Lower lobe of right lung (tissue), 2 donors: ENCODE measurements around the gene LGALS7B. TPM values are rescaled to one million over a fixed set of nuclear protein-coding genes. Genes with fewer than 3 reads are reported as not detected.

Source experiments
- ATAC-seq, 2 donors: fragments of 200-7000 bp; cut with Tn5 transposase; one replicate each; pipeline ENCODE4 v1.9.1; 2020 to 2022; ENCODE audit warnings: mild to moderate bottlenecking in 2 of 2, moderate library complexity in 2 of 2
- DNase-seq: peaks from one replicate; pipeline ENCODE4 v3.0.0-alpha.2; 2020
- H3K27ac ChIP-seq: fragments of 200-600 bp; one replicate; pipeline ENCODE4 v1.8.0; 2022
- H3K27me3 ChIP-seq: fragments of 200-600 bp; one replicate; pipeline ENCODE4 v1.8.0; 2022; ENCODE audit warnings: low read depth
- H3K36me3 ChIP-seq: fragments of 200-600 bp; one replicate; pipeline ENCODE4 v1.8.0; 2022; ENCODE audit warnings: mild to moderate bottlenecking
- H3K4me1 ChIP-seq: fragments of 200-600 bp; one replicate; pipeline ENCODE4 v1.8.0; 2022
- H3K4me3 ChIP-seq: fragments of 200-600 bp; one replicate; pipeline ENCODE4 v1.8.0; 2022; ENCODE audit warnings: mild to moderate bottlenecking
- H3K9me3 ChIP-seq: fragments of 200-600 bp; one replicate; pipeline ENCODE4 v1.8.0; 2022
- intact Hi-C: fragments of 100-400 bp; cut with DNase I; formaldehyde crosslinking; loops from one replicate; pipeline ENCODE4 v1.11.0; 2022
- long read RNA-seq: library from polyadenylated mRNA; unstranded; transcript quantifications from one replicate; pipeline ENCODE4 v2.0.0, GENCODE V29; 2021
- total RNA-seq: library from RNA; stranded (reverse); fragmentation: NEBNext Ultra II Directional; extraction: Animal tissue kit (Norgen Biotek cat#: 25700); gene quantifications from one replicate; pipeline ENCODE4 v1.2.1, GENCODE V29; 2021
- TF ChIP-seq, protein P1 (sequence below): fragments of 200-600 bp; IDR thresholded peaks from one replicate; pipeline ENCODE4 v1.8.0; 2022; ENCODE audit warnings: antibody characterized with exemption, mild to moderate bottlenecking
- donor health status: DM: no; HTN: yes; CAD: no; lungs with severe emphysema.

LGALS7B gene
- total RNA-seq: not detected
- long read RNA-seq: 0 reads

- intact Hi-C loops: no loop called here
- Histone ChIP-seq H3K9me3 (no peaks in the 10 kb centered on the region), H3K27ac (no peak within 1 kb of the TSS), H3K36me3 (no peaks in the 10 kb centered on the region), H3K4me1 (peaks cover 8% of the 10 kb centered on the region), H3K4me3 (no peak within 1 kb of the TSS), H3K27me3 (no peaks in the 10 kb centered on the region)
- ATAC-seq (no peak), DNase-seq (peak; percentile 25)
- TF ChIP-seq, protein P1, sequence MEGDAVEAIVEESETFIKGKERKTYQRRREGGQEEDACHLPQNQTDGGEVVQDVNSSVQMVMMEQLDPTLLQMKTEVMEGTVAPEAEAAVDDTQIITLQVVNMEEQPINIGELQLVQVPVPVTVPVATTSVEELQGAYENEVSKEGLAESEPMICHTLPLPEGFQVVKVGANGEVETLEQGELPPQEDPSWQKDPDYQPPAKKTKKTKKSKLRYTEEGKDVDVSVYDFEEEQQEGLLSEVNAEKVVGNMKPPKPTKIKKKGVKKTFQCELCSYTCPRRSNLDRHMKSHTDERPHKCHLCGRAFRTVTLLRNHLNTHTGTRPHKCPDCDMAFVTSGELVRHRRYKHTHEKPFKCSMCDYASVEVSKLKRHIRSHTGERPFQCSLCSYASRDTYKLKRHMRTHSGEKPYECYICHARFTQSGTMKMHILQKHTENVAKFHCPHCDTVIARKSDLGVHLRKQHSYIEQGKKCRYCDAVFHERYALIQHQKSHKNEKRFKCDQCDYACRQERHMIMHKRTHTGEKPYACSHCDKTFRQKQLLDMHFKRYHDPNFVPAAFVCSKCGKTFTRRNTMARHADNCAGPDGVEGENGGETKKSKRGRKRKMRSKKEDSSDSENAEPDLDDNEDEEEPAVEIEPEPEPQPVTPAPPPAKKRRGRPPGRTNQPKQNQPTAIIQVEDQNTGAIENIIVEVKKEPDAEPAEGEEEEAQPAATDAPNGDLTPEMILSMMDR: no peak
These were observed at the start of gene LGALS7B for GRCh38 chr19:38788478-38789243. TSS of gene LGALS7B (plus strand) at chr19:38789200. CDS start at chr19:38789227, 27 bp downstream.

DNA sequence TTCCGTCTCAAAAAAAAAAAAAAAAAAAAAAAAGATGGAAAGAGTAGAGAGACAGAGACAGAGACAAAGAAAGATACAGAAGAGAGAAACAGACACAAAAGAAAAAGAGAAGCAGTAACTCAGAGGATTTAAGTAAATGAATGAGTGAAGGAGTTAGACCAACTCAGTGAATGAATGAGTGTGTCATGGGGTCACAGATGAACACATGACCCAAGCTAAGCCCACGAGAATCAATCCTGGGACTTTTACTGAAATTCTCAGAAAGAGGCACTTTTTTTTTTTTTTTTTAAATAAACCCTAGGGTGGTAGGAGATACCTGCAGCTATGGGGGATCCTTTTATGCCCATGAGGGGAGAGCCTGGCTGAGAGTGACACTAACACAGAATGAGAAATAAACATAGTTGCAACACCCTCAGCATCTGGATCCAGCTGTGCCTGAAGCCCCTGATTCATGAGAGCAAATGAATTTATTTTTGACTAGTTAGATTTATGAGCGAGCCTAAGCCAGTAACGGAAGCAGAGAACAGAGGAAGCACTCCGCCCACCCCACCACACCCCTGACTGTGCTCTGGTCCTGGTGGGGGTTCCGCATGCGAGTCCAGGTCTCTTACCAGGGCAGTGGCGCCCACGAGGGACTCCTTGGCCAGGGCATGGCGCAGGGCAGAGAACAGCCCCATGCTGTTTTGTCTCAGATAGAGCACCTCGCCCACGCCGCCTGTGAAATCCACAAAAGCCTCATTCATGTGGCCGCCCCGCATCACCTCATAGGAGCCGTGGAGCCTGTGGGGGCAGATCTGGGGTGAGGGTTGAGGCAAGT lies 49.4 kb upstream of the LGALS7B start:
- H3K4me1 ChIP-seq: peaks cover 12% of the 10 kb centered on the region
- H3K27ac ChIP-seq: no peak overlapping the region
- no peak overlapping the region for H3K4me3 ChIP-seq
- no peaks in the 10 kb centered on the region for H3K36me3 ChIP-seq
- peak; percentile 45 for DNase-seq
- ATAC-seq: no peak
- intact Hi-C loops: no loop called here
- no peaks in the 10 kb centered on the region for H3K9me3 ChIP-seq
- TF ChIP-seq, protein P1: no peak
- H3K27me3 ChIP-seq: no peaks in the 10 kb centered on the region

DNA sequence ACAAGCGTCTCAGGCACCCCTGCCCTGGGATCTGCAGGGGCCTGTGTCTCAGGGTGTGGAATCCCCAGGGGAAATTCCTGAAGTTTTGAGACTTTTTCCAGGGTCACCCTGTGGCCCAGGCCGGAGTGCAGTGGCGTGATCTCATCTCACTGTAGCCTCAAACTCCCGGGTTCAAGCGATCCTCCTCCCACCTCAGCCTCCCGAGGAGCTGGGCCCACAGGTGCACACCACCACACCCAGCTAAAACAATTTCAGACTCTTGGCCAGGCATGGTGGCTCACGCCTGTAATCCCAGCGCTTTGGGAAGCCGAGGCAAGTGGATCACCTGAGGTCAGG lies 48.8 kb upstream of the LGALS7B start:
- Histone ChIP-seq H3K27ac (no peak overlapping the region), H3K4me1 (peaks cover 6% of the 10 kb centered on the region), H3K36me3 (no peaks in the 10 kb centered on the region), H3K4me3 (no peak overlapping the region), H3K27me3 (no peaks in the 10 kb centered on the region), H3K9me3 (no peaks in the 10 kb centered on the region)
- TF ChIP-seq, protein P1: no peak
- intact Hi-C loops: no loop called here
- ATAC-seq: no peak
- DNase-seq: peak; percentile 18

- H3K4me1 ChIP-seq: peaks cover 4% of the 10 kb centered on the region
- TF ChIP-seq, protein P1: no peak
- no peak overlapping the region for H3K27ac ChIP-seq
- H3K9me3 ChIP-seq: no peaks in the 10 kb centered on the region
- H3K36me3 ChIP-seq: no peaks in the 10 kb centered on the region
- ATAC-seq (no peak), DNase-seq (no peak)
- intact Hi-C loops: no loop called here
- H3K4me3 ChIP-seq: no peak overlapping the region
- H3K27me3 ChIP-seq: no peaks in the 10 kb centered on the region
These were observed 48.1 kb upstream of the LGALS7B start for GRCh38 chr19:38740932-38741331.

DNA sequence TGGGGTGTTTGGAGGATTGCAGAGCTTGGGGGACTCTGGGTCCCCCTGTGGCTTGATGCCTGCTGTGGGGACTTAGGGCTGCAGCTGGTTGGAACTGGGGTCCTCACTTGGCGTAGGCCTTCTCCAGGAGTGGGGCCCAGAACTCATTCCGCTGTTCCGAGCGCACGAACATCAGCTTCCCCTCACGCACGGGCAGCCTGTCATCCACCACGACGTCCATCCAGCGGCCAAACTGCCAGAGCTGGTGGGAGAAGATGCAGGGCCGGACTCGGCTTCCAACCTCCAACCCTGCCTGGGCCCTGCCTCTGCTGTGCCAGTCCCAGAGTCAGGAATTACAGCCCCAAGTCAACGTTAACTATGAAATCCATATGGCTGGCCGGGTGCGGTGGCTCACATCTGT lies 47.3 kb upstream of the LGALS7B start:
- H3K9me3 ChIP-seq: no peaks in the 10 kb centered on the region
- H3K4me3 ChIP-seq: no peak overlapping the region
- TF ChIP-seq, protein P1: no peak
- intact Hi-C loops: no loop called here
- peaks cover 4% of the 10 kb centered on the region for H3K4me1 ChIP-seq
- H3K27ac ChIP-seq: no peak overlapping the region
- H3K27me3 ChIP-seq: no peaks in the 10 kb centered on the region
- ATAC-seq (no peak), DNase-seq (peak; percentile 27)
- no peaks in the 10 kb centered on the region for H3K36me3 ChIP-seq
